Sciatic nerve (tissue), 2 donors: Measurements from ENCODE around the gene CDH13. TPM values are rescaled to one million over a fixed set of nuclear protein-coding genes. Genes with fewer than 3 reads are reported as not detected.
A peak's percentile ranks its signal among the peaks of the same experiment; 100 is the strongest.

ENCODE experiments used
- ATAC-seq: fragments of 200-7000 bp; cut with Tn5 transposase; one replicate; pipeline ENCODE4 v1.9.1; 2020; ENCODE audit warnings: mild to moderate bottlenecking, moderate library complexity
- DNase-seq: peaks from one replicate; pipeline ENCODE4 v3.0.0-alpha.2; 2020; ENCODE audit warnings: low spot score
- intact Hi-C: fragments of 100-400 bp; cut with DNase I; formaldehyde crosslinking; loops from one replicate; pipeline ENCODE4 v1.14.2; 2022
- total RNA-seq: library from RNA; stranded (reverse); fragmentation: NEBNext Ultra II Directional; extraction: Animal tissue kit (Norgen Biotek cat#: 25700); gene quantifications from one replicate; pipeline ENCODE4 v1.2.1, GENCODE V29; 2021
- donor health status: DM: no; HTN: no; CAD: no.
- donor health status: DM: no; HTN: no; CAD: no.

The CDH13 gene
- total RNA-seq, 1 donor from 2014 or later, result 7.5 TPM

DNA sequence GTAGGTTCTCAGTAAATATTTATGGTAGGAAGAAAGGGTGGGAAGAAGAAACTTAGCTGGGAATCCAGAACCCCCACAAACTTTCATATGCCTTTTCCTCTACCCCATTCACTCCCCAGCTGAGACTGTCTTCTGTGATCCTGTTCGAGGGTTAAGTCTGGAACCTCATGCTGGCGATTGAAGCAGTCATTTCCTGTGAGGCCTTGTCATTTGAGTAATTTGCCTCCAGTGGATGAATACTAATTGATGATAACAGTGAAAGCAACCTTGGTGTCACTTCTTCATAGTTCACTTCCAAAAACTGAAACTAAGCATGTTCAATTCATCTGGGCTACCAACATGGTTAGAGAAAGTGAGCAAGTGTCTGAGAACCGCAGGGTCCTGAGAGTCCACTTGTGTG lies 401.2 kb downstream of the CDH13 start:
- ATAC-seq, result no peak
- DNase-seq, result no peak
- intact Hi-C loops, result no loop called here

GRCh38 chr16:83029467-83029866 lies 402.7 kb downstream of the CDH13 start:
- DNase-seq, result no peak
- ATAC-seq, result no peak
- intact Hi-C loops, result no loop called here

DNA sequence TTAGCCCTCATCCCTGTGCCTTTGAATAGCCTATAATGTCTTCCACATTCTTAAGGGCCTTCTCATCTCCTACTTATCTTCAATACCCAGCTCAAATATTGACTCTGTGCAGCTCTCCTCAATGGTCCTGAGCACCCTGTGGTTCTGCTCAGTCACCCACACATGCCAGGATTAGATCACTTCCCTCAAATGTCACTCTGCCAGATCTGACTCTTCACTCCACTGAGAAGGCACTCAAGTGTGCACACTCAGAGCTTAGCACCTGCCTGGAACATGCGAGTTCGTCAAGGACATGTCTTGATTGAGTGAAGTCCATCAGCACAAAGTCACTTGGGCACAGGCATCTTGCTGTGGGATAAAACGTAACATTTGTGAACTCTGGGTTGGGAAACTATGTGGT lies 404.8 kb downstream of the CDH13 start:
- intact Hi-C loops, result no loop called here
- DNase-seq (no peak), ATAC-seq (no peak)

- ATAC-seq (no peak), DNase-seq (no peak)
- intact Hi-C loops, result no loop called here
Measured at GRCh38 chr16:83037102-83037501, 410.3 kb downstream of the CDH13 start.

DNA sequence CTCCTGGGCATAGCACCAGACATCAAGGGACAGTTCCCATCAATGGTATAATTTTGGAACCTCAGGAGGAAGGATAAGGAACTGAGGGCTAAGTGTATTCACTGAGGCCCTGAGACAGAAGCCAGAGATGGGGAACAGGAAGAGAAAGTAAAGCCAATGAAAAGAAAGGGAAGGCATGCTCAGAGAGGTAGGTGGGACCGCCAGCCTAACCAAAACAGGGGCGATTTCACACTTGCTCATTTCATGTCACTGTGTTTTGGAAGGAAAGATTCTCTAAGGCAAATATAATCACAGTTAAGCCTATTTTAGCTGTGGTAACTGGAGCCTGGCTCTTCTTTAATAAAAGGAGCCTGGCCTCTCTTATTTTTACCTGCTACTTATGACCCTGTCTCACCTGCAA lies 411.1 kb downstream of the CDH13 start:
- DNase-seq (no peak), ATAC-seq (no peak)
- intact Hi-C loops, result no loop called here

GRCh38 chr16:83040174-83040573 lies 413.4 kb downstream of the CDH13 start:
- no peak for DNase-seq
- intact Hi-C loops, result no loop called here
- no peak for ATAC-seq

DNA sequence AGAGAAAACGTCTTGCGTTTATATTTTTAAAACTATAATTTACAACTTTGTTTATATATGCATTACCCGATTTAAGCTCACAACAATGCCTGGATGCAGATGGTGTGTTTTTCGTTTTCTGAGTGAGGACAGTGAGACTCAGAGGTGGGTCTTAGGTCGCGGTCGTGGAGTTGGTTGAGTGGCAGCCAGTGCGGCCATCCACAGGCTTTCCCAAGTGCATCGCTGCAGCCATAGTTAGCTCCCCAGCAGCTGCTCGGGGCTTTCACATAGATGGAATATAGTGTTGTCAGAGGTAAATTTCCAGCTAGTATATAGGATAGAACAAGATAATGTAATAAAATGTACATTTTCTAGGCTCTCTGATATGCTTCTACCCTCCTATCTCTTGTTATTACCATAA lies 417.8 kb downstream of the CDH13 start:
- DNase-seq (no peak), ATAC-seq (no peak)
- intact Hi-C loops, result no loop called here

- ATAC-seq, result no peak
- DNase-seq, result no peak
- intact Hi-C loops, result no loop called here
Measured at GRCh38 chr16:83045790-83046189, 419.0 kb downstream of the CDH13 start.

GRCh38 chr16:83046664-83047063 lies 419.9 kb downstream of the CDH13 start:
- ATAC-seq (peak; percentile 32), DNase-seq (no peak)
- intact Hi-C loops, result no loop called here

DNA sequence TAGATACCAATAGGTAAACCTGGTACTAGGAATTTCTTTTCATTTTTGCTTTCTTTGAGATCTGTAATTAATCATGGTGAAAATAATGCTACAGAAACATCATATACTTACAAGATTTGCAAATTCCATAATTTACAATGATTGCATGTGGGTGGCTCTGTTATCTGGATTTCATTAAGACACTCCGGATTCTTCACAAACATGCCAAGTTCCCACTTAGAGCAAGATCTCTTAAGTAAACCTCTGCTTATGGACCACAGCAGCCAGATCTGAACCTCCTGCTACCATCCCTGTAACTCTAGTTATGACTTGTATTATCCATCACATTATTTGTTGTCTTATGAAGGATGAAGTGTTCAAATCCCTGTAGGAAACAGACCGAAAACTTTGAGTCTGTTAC lies 424.7 kb downstream of the CDH13 start:
- no peak for DNase-seq
- no peak for ATAC-seq

DNA sequence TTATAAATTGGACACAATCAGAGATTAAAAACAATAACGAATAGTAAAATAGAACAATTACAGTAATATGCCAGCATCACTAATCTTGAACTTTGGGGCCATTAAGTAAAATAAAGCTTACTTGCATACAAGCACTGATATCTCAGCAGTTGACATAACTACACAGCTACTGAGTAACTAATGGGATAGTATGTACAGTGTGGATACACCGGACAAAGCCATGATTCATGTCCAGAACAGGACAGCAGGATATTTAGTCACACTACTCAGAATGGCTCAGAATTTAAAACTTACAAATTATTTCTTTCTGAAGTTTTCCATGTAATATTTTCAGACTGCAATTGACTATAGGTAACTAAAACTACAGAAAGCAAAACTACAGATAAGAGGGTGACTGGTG lies 427.5 kb downstream of the CDH13 start:
- intact Hi-C loops, result no loop called here
- ATAC-seq (no peak), DNase-seq (no peak)

More for the DNA sequence above, 424.7 kb downstream of the CDH13 start:
- intact Hi-C loops, result no loop called here

DNA sequence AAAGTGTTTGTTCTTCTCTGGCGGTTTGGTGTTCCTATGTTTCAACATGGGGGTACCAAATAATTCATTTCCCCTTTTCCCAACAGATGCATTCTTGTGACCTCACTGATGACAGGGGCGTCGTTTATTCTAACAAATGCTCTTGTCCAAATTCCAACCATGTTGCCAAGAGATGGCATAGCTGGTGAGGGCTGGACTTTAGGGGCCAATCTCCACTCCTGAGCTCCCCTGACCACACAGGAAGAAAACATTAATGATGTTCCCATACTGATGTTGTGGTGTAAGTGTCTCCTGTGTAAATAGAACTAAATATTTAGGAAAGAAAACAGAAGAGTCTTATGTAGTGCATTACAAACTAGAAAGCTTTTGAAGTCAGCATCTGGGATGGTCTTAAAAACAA lies 431.6 kb downstream of the CDH13 start:
- DNase-seq (no peak), ATAC-seq (no peak)
- intact Hi-C loops, result no loop called here

DNA sequence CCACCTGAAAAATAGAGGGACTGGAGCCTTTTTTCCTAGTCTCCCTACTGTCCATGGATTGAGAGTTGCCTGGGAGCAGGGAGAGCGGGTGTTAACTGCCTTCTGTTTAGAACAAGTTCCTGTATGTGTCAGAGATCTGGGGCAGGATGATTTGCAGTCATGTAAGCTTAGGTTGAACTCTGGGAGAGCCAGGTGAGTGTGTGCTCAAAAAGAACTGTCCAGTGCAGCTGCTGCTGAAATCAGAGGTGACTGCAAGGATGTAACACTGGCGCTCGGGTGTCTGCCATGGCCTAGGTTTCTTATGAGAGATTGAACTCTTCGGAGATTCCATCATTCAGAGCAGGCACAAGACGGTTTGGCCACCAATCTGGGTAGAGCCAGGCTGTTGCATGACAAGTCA lies 432.5 kb downstream of the CDH13 start:
- intact Hi-C loops, result no loop called here
- ATAC-seq (no peak), DNase-seq (no peak)

GRCh38 chr16:83066011-83066410 lies 439.2 kb downstream of the CDH13 start:
- intact Hi-C loops, result no loop called here
- ATAC-seq (no peak), DNase-seq (no peak)

DNA sequence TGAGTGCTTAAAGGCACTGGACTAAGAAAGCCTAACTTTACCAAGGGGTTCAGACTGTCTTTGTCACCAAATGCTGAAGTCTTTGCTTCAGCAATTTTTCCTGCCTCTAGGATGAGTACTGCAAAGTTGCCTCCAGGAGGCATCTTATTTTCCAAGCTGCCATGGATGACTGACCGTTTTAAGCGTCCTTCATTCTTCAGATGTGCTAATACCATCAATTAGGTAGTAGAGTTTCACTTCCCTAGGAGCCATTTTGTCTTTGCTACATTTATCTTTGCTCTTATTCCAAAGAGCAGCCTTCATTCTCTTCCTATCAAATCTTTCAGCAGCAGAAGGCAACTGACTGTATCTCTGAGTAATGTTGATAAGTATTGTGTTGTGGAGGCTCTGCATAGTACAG lies 440.1 kb downstream of the CDH13 start:
- intact Hi-C loops, result no loop called here
- no peak for ATAC-seq
- DNase-seq, result no peak

- no peak for ATAC-seq
Measured at GRCh38 chr16:83068686-83069085, 441.9 kb downstream of the CDH13 start.

GRCh38 chr16:83070416-83071209 lies 443.8 kb downstream of the CDH13 start:
- intact Hi-C loops, result no loop called here
- ATAC-seq (no peak), DNase-seq (no peak)

More at GRCh38 chr16:83068686-83069085, 441.9 kb downstream of the CDH13 start:
- no peak for DNase-seq
- intact Hi-C loops, result no loop called here

- DNase-seq (no peak), ATAC-seq (no peak)
- intact Hi-C loops, result no loop called here
Measured at GRCh38 chr16:83075956-83076355, 449.2 kb downstream of the CDH13 start.

GRCh38 chr16:83083361-83083760 lies 456.6 kb downstream of the CDH13 start:
- ATAC-seq (no peak), DNase-seq (no peak)
- intact Hi-C loops, result no loop called here

DNA sequence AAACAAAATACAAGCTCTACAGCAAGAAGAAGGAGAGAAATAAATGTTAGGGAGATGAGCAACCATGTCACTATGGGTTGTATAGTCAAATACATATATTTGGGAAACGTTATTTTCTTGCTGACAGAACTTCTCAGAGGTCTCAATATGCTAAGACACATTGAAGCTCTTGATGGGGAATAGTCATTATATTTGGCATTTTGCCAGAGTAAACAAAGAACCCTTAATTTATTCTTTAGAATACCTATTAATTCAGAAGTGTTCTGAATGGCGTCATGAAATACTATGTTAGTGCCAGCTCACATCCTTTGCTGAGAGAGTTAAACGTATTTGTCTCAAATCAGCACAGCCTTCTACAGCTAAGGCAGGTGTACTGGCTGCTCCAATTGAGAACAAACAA lies 458.9 kb downstream of the CDH13 start:
- intact Hi-C loops, result no loop called here
- DNase-seq (no peak), ATAC-seq (no peak)

GRCh38 chr16:83095941-83096692 lies 469.3 kb downstream of the CDH13 start:
- intact Hi-C loops, result no loop called here
- no peak for ATAC-seq
- DNase-seq, result no peak
